ENCODE data around the gene CHST3.

DNA sequence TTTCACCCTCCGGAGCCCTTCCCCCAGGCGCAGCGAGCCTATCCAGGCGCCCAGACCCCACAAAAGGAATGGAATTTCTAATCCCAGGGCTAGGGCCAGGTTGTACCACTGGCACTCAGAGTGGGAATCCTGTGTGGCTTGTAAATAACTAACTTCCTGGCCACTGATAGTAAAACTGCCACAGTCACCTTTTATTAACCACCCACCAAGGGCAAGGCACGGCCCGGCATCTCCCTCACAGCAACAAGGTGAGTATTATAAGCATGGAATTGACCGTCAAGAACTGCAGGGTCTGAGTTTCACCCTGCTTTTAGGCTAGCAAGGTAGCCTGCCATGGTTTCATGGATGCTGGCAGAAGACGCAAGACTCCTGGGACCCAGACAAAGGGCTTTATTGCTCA lies 73.1 kb downstream of the CHST3 start:
- TF ChIP-seq CTCF (IDR thresholded peaks at IDR 0.05) (no peak), POLR2AphosphoS5 (IDR thresholded peaks at IDR 0.05) (no peak), POLR2A (IDR thresholded peaks at IDR 0.05) (no peak), EP300 (IDR thresholded peaks at IDR 0.05) (no peak)

Measured in suprapubic skin (tissue), 4 donors.